GM21529 (cell line): ENCODE results near the gene SERGEF.

Source experiments
- ATAC-seq: cut with Tn5 transposase; IDR thresholded peaks from one replicate; pipeline ENCODE4 v1.9.1; 2021; ENCODE audit not compliant: unreplicated experiment

The SERGEF gene

GRCh38 chr11:17952487-17952886, 60.4 kb downstream of the SERGEF start:
- no peak for ATAC-seq

DNA sequence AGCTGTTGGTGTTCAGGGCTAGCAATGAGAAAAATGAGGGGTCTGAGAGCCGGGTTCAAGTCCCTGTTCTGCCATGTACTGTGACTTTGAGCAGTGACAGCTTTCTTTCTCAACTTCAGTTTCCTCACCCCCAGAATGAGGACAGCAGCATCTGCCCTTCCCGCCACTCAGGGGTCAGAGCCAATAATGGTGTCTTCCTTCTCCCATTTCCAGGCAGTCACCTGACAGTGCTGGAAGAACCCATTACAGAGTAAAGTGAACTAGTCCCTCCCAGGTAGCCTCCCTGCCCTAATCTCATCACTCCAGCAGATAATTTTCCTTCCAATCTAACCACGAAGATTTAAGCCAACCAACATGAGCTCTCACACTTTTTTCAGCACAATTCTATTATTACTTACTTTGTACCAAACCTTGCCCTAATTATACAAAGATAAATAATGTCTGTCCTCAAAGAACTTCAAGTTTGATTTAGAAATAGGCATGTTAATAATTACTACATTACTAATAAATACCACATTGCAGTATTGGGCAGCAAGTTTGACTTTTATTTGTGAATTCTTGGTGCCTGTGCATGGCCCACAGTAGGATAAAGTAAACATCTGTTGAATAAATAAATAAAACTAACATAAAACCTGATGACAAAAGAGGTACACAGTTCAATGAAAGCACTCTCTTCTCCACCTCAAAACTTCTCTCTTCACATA, 61.0 kb downstream of the SERGEF start:
- ATAC-seq: no peak

DNA sequence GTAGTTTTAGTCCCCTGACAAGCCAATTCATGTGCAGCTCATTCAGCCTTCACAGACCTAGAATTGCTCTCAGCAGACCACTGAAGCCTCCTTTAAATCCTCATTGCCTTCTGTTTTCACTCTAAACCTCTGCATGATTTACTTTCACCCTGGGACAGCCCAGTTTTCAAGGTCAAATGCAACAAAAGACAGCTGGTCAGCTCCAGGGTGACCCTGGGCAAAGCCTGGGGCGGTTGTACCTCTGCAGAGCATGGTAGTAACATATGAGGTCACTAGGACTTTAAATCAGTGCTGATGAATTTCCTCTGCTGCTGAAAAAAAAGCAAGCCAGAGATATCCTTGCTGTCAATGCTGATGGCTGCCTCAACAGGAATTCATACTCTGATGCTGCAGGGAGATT, 62.2 kb downstream of the SERGEF start:
- no peak for ATAC-seq

- ATAC-seq: no peak
These were observed 64.6 kb downstream of the SERGEF start for GRCh38 chr11:17948296-17948695.

DNA sequence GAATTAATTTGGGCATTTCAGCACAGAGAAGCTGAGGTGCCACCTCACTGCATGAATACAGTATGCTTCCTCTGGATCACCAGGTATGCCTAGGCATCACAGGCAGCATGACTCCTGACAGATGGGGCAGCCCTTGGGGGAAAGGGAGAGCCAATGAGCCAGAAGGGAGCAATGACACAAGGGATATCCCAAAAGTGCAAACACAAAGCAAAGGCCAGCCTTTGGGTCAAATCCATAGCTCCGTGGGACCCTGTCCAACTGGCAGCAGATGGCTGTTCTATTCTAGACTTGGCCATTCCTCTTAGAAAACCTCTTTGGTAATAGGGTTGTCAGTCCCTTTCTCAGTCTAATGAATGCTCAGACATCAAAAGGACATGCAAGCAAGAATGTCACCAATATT, 73.3 kb downstream of the SERGEF start:
- ATAC-seq: no peak

DNA sequence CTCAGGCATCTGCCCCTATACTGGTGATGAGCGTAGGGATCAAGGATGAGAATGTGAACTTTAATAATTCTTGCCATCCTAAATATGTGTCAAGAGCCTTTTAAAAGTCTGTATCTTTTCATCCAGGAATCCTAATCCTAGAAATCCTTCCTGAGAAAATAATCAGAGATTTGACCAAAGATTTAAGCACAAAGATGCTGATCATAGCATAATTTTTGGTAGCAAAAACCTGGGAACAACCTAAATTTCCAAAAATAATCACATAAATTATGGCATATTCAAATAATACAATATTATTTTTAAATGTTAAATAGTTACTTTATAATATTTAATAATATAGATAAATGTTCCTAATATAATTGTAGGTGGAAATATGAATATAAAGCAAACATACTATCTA, 76.1 kb downstream of the SERGEF start:
- no peak for ATAC-seq

GRCh38 chr11:17934194-17934593, 78.7 kb downstream of the SERGEF start:
- no peak for ATAC-seq

DNA sequence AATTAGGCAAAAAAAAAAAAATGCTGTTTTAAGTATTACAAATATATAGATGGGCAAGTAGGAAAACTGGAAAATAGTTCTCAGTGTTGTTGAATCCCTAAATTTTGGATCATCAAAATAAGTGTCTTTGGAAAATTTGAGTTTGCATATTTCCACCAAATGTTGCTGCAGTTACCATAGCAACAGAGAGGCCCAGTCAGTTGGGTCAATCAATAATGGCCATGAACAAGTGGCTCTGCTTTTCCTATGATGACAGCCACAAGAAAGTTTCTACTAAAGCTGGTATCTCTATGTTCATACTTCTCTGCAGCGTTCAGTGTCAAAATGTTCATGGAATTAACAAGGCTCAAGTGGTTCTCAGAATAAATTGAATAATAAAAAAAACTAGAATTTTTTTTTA, 79.1 kb downstream of the SERGEF start:
- ATAC-seq: no peak

- ATAC-seq: no peak
These were observed 80.4 kb downstream of the SERGEF start for GRCh38 chr11:17932472-17932871.

GRCh38 chr11:17931595-17931994, 81.3 kb downstream of the SERGEF start:
- ATAC-seq: no peak

DNA sequence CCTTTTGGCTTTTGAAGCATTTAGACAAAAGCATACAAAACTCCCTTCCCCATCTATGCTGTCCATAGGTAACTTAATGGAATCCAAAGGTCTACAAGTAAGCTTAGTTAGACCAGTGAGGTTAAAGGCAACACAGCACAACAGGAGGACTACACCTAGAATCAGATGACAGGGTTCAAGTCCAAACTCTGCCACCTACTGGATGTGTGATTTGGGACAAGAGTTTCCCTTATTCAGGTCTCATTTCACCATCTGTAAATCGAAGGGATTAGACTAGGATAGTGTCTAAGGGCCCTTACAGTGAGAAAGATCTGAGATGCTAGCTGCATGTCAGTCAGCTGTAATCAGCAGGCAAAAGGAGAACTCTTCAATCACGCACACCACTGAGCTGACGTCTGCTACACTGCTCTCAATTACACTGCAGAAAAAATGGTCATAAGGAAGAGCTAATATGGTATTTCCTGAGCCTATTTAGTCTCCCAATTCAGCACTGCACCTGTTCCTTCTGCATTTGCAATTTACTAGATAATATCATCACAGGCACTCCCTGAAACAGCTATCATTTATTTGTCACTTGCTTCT, 82.2 kb downstream of the SERGEF start:
- ATAC-seq: no peak

DNA sequence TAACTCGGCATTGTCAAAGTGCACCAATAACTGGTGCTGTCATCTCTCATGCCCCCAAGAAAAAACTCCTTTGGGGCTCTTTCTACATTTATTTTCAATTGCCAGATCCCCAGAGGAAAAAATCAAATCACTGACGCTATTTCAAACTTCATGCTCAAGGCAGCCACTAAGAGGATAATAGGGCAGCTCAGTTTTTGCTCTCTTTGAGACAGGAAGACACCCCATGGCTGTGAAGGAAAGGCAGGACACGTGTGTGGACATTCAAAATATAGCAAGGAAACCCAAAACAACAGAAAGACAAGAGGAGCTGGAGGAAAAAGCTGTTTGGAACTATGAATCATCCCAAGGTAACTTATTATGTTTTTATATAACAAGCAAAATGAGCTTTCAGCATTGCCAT, 83.7 kb downstream of the SERGEF start:
- ATAC-seq: no peak

DNA sequence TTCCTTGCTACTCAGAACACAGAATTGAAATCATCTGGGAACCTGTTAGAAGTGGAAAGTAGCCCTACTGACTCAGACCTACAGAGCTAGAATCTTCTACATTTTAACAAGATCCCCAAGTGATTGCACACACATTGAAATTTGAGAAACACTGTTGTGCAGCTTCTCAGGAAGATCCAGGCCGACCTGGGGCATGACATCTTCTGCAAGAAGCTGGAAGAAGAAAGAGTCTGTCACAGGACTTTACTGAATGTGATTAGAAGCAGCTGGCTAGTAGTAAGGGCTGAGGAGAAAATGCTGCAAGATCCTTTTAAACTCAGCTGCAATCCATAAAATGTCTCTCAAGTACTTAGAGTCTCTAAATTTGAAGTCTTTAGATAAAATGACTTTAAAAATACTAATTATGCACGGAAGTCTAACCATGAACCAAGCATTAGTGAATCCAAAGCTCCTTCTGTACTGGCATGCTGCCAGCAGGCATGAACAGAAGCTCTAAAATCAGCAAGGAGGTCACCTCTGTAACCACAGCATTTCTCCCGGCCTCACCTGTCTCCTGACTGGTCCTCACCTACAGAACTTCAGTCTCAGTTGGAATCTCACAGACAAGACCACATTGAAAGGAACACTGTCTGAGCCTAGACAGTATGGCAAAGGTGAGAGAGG, 85.0 kb downstream of the SERGEF start:
- ATAC-seq: no peak

GRCh38 chr11:17927041-17927440, 85.8 kb downstream of the SERGEF start:
- no peak for ATAC-seq

GRCh38 chr11:17924713-17925112, 88.1 kb downstream of the SERGEF start:
- ATAC-seq: no peak

DNA sequence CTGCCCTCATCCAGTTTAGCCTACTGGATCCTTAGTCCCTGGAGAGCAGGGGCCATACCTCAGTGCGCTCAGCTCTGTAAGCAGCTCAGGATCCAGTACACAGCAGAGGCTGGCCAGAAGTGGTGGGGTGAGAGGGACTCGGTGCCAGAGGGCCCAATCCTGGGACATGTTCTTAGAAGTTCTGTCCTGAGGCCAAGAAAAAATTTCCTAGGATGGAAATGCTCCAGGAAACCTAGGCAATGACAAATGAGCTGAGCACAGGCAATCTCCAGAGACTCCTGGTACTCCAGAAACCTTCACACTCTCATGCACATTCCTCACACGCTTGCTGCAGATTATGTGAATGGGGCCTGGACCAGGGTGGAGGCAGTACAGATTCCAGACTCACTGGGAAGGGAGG, 89.6 kb downstream of the SERGEF start:
- no peak for ATAC-seq

DNA sequence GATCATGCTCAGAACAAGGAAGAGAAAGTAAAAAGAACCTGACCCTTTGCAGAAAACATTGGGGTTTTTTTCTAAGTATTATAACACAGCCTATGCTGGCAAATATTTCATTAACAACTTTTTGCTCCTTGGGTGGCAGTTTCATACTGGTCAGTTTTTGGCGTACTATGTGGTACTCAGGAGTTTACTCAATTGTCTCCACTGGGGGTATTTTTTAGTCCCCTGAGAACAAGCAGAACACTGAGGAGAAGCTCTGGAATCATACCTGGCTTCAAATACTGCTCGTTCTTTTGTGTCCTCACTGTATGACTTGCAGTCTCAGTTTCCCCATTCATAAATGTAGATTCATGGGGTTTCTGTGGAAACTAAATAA, 90.4 kb downstream of the SERGEF start:
- ATAC-seq: no peak

DNA sequence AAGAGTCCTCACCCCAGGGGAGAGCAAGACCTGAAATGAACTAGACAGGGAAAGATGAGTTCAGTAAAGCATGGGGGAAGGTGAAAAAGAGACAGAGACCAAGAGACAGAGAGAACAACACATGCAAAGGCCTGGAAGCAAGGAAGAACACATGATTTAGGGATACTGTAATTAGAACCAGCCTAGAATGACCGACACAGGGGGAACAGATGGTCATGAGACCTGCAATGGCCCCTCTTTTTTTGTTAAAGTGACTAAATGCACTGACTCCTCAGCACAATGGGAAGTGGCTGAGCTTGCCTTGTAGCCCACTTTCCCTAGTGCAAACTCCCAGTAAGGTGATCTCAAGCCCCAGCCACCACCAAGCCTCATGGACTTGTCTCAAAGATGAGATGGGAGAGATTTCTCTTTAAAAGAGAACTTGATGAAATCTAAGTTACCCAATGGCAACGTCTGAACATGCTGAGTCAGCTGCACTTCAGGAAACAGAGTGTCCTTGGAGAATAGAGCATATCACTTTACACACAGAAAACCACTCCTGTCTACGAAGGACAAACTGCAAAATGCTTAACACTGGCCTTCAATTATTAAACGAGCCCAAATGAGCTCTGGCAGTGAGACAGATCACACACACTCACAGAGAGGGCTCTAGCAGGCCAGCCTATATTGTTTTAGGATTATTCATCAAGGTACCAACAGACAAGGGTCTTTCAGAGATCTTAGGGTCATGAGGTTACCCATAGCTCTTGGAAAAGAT, 91.0 kb downstream of the SERGEF start:
- no peak for ATAC-seq

- ATAC-seq: no peak
These were observed 94.7 kb downstream of the SERGEF start for GRCh38 chr11:17918049-17918605.

- ATAC-seq: no peak
These were observed 95.3 kb downstream of the SERGEF start for GRCh38 chr11:17917556-17917955.

- ATAC-seq: no peak
These were observed 97.2 kb downstream of the SERGEF start for GRCh38 chr11:17915500-17916143.
